ENCODE data around the gene MACROD2.

Gene MACROD2

GRCh38 chr20:14724468-14724867, 729.2 kb downstream of the MACROD2 start:
- no peak overlapping the region for H3K4me3 ChIP-seq (ENCODE audit: control insufficient read depth, low read depth, low read length)
- no peak for TF ChIP-seq CTCF (conservative IDR thresholded peaks at IDR 0.05; ENCODE audit: control insufficient read depth, insufficient read depth, low read depth, low read length)
- no peak for DNase-seq (ENCODE audit: low read depth)

- TF ChIP-seq CTCF (conservative IDR thresholded peaks at IDR 0.05; ENCODE audit: control insufficient read depth, insufficient read depth, low read depth, low read length): no peak
- DNase-seq (ENCODE audit: low read depth): no peak
- H3K4me3 ChIP-seq (ENCODE audit: control insufficient read depth, low read depth, low read length): no peak overlapping the region
These were observed 731.3 kb downstream of the MACROD2 start for GRCh38 chr20:14726591-14726990.

GRCh38 chr20:14727485-14728150, 732.3 kb downstream of the MACROD2 start:
- no peak overlapping the region for H3K4me3 ChIP-seq (ENCODE audit: control insufficient read depth, low read depth, low read length)
- no peak for TF ChIP-seq CTCF (conservative IDR thresholded peaks at IDR 0.05; ENCODE audit: control insufficient read depth, insufficient read depth, low read depth, low read length)
- no peak for DNase-seq (ENCODE audit: low read depth)

GRCh38 chr20:14729390-14729789, 734.1 kb downstream of the MACROD2 start:
- TF ChIP-seq CTCF (conservative IDR thresholded peaks at IDR 0.05; ENCODE audit: control insufficient read depth, insufficient read depth, low read depth, low read length): no peak
- no peak overlapping the region for H3K4me3 ChIP-seq (ENCODE audit: control insufficient read depth, low read depth, low read length)
- no peak for DNase-seq (ENCODE audit: low read depth)

- TF ChIP-seq CTCF (conservative IDR thresholded peaks at IDR 0.05; ENCODE audit: control insufficient read depth, insufficient read depth, low read depth, low read length): no peak
- DNase-seq (ENCODE audit: low read depth): no peak
- H3K4me3 ChIP-seq (ENCODE audit: control insufficient read depth, low read depth, low read length): no peak overlapping the region
These were observed 737.0 kb downstream of the MACROD2 start for GRCh38 chr20:14732343-14732742.

- no peak overlapping the region for H3K4me3 ChIP-seq (ENCODE audit: control insufficient read depth, low read depth, low read length)
- no peak for DNase-seq (ENCODE audit: low read depth)
- no peak for TF ChIP-seq CTCF (conservative IDR thresholded peaks at IDR 0.05; ENCODE audit: control insufficient read depth, insufficient read depth, low read depth, low read length)
These were observed 737.7 kb downstream of the MACROD2 start for GRCh38 chr20:14732996-14733395.

GRCh38 chr20:14740380-14740779, 745.1 kb downstream of the MACROD2 start:
- no peak for TF ChIP-seq CTCF (conservative IDR thresholded peaks at IDR 0.05; ENCODE audit: control insufficient read depth, insufficient read depth, low read depth, low read length)
- DNase-seq (ENCODE audit: low read depth): no peak
- no peak overlapping the region for H3K4me3 ChIP-seq (ENCODE audit: control insufficient read depth, low read depth, low read length)
